B cell (primary cell): ENCODE data around the gene COTL1.

Experiments used
- EZH2 ChIP-seq: IDR thresholded peaks from 2 replicates; pipeline ENCODE4 v1.6.1; 2012; ENCODE audit warnings: borderline replicate concordance, low read depth, mild to moderate bottlenecking, moderate library complexity, low read length; ENCODE audit not compliant: insufficient read depth, poor library complexity, severe bottlenecking
- TF ChIP-seq, protein P1 (sequence below): fragments of 200-600 bp; IDR thresholded peaks from one replicate; pipeline ENCODE4 v1.8.0; 2022; ENCODE audit warnings: antibody characterized with exemption, mild to moderate bottlenecking

DNA sequence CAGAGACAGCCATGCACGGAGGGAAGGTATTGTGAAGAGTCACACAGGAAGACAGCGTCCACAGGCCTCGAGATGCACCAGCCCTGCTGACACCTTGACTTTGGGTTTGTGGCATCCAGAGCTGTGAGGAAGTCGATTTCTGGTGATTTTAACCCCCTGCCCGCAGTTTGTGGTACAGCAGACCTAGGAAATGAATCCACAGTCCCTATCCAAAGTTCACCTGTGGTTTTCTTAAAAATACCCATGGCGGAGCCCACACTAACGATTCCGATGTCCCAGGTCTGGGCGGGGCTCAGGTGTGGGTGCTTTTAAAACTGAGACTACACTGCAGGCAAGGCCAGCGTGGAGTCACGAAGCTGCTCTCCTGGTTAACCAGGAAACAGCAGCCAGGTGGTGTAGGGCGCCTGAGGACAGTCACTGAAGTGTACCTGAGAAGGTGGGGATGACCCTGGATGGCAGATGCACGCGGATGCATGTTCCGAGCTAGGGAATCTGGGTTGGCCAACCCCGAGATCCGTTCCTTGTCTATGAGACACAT is 99.0 kb downstream of the COTL1 start:
- TF ChIP-seq, protein P1, sequence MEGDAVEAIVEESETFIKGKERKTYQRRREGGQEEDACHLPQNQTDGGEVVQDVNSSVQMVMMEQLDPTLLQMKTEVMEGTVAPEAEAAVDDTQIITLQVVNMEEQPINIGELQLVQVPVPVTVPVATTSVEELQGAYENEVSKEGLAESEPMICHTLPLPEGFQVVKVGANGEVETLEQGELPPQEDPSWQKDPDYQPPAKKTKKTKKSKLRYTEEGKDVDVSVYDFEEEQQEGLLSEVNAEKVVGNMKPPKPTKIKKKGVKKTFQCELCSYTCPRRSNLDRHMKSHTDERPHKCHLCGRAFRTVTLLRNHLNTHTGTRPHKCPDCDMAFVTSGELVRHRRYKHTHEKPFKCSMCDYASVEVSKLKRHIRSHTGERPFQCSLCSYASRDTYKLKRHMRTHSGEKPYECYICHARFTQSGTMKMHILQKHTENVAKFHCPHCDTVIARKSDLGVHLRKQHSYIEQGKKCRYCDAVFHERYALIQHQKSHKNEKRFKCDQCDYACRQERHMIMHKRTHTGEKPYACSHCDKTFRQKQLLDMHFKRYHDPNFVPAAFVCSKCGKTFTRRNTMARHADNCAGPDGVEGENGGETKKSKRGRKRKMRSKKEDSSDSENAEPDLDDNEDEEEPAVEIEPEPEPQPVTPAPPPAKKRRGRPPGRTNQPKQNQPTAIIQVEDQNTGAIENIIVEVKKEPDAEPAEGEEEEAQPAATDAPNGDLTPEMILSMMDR, result no peak
- no peak for TF ChIP-seq EZH2
